Stimulated activated CD4-positive, alpha-beta T cell treated with anti-CD3 and anti-CD28 coated beads, Interleukin-15, amount 100 ng/mL, for 1 hour (primary cell): ENCODE results near the gene SRD5A3.

Experiments used
- DNase-seq, 2 donors: peaks; one replicate each; pipeline ENCODE4 v3.0.0-alpha.2; 2020; ENCODE audit warnings: low read depth in 1 of 2, low spot score in 1 of 2

Gene SRD5A3

DNA sequence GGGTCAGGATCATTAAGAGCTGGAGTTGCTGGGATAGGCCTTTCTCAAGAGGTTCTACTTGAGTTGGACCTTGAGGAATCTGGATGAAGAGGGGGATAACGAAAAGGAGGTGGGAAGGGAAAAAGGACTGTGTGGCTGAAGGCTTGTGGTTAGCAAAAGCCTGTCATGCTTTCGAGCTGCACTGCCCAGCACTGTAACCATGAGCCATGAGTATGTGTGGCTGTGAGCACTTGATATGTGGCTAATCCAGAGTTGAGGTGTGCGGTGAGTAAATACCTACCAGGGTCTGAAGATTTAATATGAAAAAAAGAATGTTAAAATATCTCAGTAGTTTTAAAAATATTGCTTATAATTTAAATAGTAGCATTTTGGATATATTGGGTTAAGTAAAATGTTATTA is 61.1 kb downstream of the SRD5A3 start:
- DNase-seq, result no peak

DNA sequence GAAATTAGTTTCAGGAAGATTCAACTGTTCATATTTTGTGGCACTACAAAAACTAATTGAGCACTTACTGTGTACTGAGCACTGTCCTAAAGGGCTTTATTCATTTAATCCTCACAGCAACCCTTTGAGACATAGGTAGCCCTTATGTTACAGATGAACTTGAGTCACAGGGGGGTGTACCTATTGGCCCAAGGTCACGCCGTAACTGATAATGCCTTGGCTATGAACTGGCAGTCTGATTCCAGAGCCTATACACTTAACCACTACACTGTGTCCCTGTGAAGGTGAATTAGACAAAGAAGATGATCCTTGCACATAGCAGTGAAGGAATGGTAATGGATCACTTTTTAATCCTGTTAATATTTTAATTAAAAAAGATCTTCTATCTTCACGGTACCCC is 61.7 kb downstream of the SRD5A3 start:
- no peak for DNase-seq

DNA sequence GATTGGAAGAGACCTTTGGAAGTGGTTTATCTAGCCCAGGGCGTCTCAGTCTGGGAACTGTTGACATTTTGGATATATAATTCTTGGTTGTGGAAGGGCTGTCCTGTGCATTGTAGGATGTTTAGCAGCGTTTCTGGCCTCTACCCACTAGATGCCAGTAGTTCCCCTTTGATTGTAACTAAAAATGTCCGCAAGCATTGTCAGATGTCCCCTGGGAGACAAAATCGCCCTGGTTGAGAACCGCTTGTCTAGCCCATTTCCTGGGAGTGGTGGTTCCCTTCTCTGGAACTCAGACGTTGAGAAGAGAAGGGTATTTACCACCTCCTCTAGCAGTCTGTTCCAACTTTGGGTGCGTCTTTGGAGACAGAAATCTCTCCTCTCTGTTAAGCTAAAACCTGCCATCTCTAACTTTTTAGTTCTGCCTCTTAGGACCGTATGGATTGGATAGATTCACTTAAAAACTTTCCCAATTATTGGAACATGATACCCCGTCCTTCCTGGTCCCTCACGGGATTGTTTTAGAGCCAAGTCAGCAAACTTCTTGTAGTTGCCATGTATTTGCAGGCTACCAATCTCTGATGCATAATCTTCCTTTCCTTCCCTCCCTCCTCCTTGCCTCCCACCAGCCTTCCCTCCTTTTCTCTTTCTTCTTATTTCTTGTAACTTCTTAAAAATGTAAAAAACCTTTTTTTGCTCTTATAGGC is 63.6 kb downstream of the SRD5A3 start:
- no peak for DNase-seq

DNA sequence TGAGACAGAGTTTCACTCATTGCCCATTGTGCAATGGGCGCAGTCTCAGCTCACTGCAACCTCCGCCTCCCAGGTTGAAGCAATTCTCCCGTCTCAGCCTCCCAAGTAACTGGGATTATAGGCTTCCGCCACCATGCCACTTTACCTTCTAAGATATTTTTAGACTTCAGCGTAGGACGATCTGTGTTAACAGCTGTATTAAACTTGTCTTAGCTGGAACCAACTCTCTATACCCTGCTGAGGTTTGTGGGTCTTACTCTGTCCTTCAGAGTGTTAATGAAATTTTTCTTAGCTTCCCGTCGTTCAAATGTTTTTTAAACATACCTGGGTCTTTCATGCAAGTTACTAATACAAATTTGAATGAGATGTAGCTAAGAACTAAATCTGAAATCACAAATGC is 64.4 kb downstream of the SRD5A3 start:
- no peak for DNase-seq

DNA sequence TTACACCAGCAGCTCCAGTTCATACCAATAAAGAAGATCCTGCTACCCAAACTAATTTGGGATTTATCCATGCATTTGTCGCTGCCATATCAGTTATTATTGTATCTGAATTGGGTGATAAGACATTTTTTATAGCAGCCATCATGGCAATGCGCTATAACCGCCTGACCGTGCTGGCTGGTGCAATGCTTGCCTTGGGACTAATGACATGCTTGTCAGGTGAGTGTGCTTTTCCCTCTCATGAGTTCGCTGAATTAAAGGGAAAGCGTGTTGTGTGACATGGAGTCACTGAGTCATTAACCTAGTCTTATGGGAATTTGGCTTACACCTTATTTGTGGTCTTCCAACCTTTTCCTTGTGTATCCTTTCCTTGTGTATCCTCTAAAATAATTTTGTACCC is 65.6 kb downstream of the SRD5A3 start:
- DNase-seq, result no peak

DNA sequence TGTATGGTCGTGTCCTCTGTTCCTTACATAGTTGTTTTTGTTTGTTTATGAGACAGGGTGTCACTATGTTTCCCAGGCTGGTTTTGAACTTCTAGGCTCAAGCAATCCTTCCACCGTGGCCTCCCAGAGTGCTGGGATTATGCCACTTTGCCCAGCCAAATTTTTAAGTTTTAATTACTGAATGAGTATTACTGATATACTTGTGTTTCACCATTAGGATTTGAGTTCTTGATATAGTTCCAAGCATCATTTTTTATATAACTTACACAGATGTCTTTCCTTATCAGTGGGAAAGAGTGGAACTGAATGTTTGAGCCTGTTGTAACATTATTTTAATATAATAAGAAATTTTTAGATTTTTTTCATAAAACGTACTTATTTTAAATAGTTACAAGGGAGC is 70.1 kb downstream of the SRD5A3 start:
- DNase-seq, result no peak
